Erythroblast (primary cell): Measurements from ENCODE around the gene SETDB2.

Experiments
- GATA1 ChIP-seq: IDR thresholded peaks from 2 replicates; pipeline ENCODE4 v1.6.1; 2011; ENCODE audit warnings: low read depth, mild to moderate bottlenecking, control low read depth, low read length, moderate library complexity
- POLR2A ChIP-seq: IDR thresholded peaks from 2 replicates; pipeline ENCODE4 v1.6.1; 2011; ENCODE audit warnings: mild to moderate bottlenecking, low read length

DNA sequence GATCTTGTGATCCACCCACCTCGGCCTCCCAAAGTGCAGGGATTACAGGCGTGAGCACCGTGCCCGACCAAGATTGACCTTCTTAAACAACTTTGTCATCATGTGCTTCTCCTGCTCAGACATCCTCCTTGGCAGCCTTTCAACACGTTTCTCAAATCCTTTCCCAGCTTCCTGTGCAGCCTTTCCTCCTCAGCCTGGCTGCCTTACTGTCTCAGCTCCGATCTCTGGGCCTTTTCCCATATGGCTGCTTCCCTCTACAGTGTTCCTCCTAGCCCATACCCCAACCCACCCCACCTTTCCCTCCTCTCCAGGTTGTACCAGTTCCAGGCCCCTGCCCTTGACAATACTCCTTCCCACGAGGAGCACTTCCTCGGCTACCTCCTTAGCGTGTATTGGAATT lies 58.9 kb downstream of the SETDB2 start:
- TF ChIP-seq POLR2A = no peak
- TF ChIP-seq GATA1 = no peak
